Purkinje cell (primary cell): ENCODE data around the gene HABP2. TPM values are rescaled to one million over a fixed set of nuclear protein-coding genes. Genes with fewer than 3 reads are reported as not detected.

Experiments used
- polyA plus RNA-seq: library from polyadenylated mRNA; unstranded; fragments of >200 nt; fragmentation: Nextera tagmentation; gene quantifications from 2 replicates; pipeline ENCODE4 v1.2.1, GENCODE V29; 2014

Gene HABP2
- polyA plus RNA-seq = not detected in 2 replicates

GRCh38 chr10:113552701-113553100 is at the start of gene HABP2:
Gene HABP2, plus strand, starts transcription at chr10:113553053. Its CDS starts 69 bp downstream, at chr10:113553122.

Other genes starting within 250 kb of the HABP2 start
- gene NRAP, start 111.0 kb downstream of the HABP2 start, polyA plus RNA-seq = not detected in 2 replicates
- gene CASP7, start 126.9 kb downstream of the HABP2 start, polyA plus RNA-seq = 0.10 and 1.7 TPM in 2 replicates
- gene PLEKHS1, start 198.6 kb downstream of the HABP2 start, polyA plus RNA-seq = not detected in 2 replicates